ENCODE measurements around the gene SNX1. TPM values are rescaled to one million over a fixed set of nuclear protein-coding genes. Genes with fewer than 3 reads are reported as not detected.
A peak's percentile ranks its signal among the peaks of the same experiment; 100 is the strongest.

The SNX1 gene
- total and polyA plus RNA-seq, 2 of the 13 experiments (the other 11 are each of a cell fraction or from before 2014, with no cell fraction given) = 29.3 to 60.1 TPM

DNA sequence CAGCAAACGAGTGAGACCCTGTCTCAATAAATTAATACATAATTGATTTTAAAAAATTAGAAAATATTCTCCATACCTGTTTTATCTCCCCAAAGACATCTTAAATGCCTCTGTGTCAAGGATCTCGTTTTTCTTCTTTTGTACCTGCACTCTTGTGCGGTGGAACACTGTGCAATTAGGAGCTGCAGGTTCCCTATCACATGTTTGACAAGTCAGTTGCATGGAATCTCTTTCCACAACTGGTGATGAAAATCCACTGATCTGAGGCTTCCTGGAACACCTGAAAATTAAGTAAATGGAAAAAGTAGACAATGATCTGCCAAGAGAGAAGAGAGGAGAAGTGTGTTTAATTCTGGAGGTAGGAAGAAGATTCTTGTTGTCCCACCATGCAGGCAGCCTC, 52.8 kb downstream of the SNX1 start:
- intact Hi-C loops (cut with micrococcal nuclease; ENCODE audit: unreplicated experiment) = no loop called here

DNA sequence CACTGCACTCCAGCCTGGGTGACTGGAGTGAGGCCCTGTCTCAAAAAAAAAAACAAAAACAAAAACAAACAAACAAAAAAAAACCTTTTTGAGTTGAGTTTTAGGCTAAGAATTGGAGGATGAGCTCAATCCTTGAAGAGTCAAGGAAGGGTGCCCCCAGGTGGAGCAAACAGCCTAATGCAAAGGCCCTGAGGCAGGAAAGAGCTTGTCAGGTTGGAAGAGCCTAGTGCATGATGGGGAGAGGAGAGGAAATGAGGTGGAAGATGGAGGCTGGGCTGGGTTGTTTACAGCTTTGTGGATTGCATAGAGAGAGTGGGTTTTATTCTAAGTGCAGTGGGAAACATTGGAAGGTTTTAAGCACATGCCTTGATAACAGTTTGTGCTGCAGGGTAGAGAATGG, 53.6 kb downstream of the SNX1 start:
- H3K9me3 ChIP-seq (ENCODE audit: low read length) = no peaks in the 10 kb centered on the region
- no peak overlapping the region for H3K9ac ChIP-seq (ENCODE audit: insufficient read depth, low read depth, low read length)
- ATAC-seq (no peak), FAIRE-seq (no peak), DNase-seq (ENCODE audit: low spot score) (no peak)
- H3K4me3 ChIP-seq (replicated peaks in 1 of 3; ENCODE audit: insufficient read depth in 1 of 3, low read depth in 2 of 3, low read length in 3 of 3) = no peak overlapping the region
- no peaks in the 10 kb centered on the region for H3K27me3 ChIP-seq (ENCODE audit: control insufficient read depth in 1 of 2, insufficient read depth in 2 of 2, low read length in 2 of 2)
- CTCF ChIA-PET (ENCODE audit: low intra/inter-chr PET ratio, low total read pairs) = no interaction called here
- no peaks in the 10 kb centered on the region for H3K79me2 ChIP-seq (ENCODE audit: insufficient read depth, low read length)
- intact Hi-C loops (cut with micrococcal nuclease; ENCODE audit: unreplicated experiment) = no loop called here
- H3K4me2 ChIP-seq (ENCODE audit: low read depth, low read length) = no peak overlapping the region
- H4K20me1 ChIP-seq (ENCODE audit: insufficient read depth, low read length) = peaks cover 6% of the 10 kb centered on the region
- H2AFZ ChIP-seq (ENCODE audit: low read length) = no peak overlapping the region
- H3K36me3 ChIP-seq (replicated peaks in 1 of 2; ENCODE audit: control insufficient read depth in 1 of 2, insufficient read depth in 2 of 2, low read length in 2 of 2) = peaks cover 0 to 3% of the 10 kb centered on the region in 2 experiments; a peak in 2 of 5 replicates
- no TSS peak for BruUV-seq (replicated peaks)
- H3K4me1 ChIP-seq (ENCODE audit: insufficient read depth, low read length) = peaks cover 72% of the 10 kb centered on the region
- in situ Hi-C loops (cut with HindIII; ENCODE audit: extremely low pct_ligation_motif_present, low pct_unique_long_range_greater_than_20kb) = no loop called here
- no peak overlapping the region for H3K27ac ChIP-seq (ENCODE audit: extremely low read length, insufficient read depth, low read length)
- POLR2A ChIA-PET = interaction anchor here (1.1 to 3.7 kb wide), 4 partner anchors 14 to 77 kb away, joined by 3 to 17 read pairs (median 8); partner anchors contain the start of genes CIAO2A and PPIB
- TF ChIP-seq, protein P1, sequence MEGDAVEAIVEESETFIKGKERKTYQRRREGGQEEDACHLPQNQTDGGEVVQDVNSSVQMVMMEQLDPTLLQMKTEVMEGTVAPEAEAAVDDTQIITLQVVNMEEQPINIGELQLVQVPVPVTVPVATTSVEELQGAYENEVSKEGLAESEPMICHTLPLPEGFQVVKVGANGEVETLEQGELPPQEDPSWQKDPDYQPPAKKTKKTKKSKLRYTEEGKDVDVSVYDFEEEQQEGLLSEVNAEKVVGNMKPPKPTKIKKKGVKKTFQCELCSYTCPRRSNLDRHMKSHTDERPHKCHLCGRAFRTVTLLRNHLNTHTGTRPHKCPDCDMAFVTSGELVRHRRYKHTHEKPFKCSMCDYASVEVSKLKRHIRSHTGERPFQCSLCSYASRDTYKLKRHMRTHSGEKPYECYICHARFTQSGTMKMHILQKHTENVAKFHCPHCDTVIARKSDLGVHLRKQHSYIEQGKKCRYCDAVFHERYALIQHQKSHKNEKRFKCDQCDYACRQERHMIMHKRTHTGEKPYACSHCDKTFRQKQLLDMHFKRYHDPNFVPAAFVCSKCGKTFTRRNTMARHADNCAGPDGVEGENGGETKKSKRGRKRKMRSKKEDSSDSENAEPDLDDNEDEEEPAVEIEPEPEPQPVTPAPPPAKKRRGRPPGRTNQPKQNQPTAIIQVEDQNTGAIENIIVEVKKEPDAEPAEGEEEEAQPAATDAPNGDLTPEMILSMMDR (CRISPR knock-in tag; IDR thresholded peaks at IDR 0.05) = peak; percentile 44
- no peak for TF ChIP-seq ZNF431 (CRISPR knock-in tag; IDR thresholded peaks at IDR 0.05; ENCODE audit: borderline replicate concordance, low read depth)
- no peak for TF ChIP-seq SOX6 (IDR thresholded peaks at IDR 0.05)
- TF ChIP-seq SOX6 (CRISPR knock-in tag; IDR thresholded peaks at IDR 0.05) = no peak
- TF ChIP-seq, protein P2, sequence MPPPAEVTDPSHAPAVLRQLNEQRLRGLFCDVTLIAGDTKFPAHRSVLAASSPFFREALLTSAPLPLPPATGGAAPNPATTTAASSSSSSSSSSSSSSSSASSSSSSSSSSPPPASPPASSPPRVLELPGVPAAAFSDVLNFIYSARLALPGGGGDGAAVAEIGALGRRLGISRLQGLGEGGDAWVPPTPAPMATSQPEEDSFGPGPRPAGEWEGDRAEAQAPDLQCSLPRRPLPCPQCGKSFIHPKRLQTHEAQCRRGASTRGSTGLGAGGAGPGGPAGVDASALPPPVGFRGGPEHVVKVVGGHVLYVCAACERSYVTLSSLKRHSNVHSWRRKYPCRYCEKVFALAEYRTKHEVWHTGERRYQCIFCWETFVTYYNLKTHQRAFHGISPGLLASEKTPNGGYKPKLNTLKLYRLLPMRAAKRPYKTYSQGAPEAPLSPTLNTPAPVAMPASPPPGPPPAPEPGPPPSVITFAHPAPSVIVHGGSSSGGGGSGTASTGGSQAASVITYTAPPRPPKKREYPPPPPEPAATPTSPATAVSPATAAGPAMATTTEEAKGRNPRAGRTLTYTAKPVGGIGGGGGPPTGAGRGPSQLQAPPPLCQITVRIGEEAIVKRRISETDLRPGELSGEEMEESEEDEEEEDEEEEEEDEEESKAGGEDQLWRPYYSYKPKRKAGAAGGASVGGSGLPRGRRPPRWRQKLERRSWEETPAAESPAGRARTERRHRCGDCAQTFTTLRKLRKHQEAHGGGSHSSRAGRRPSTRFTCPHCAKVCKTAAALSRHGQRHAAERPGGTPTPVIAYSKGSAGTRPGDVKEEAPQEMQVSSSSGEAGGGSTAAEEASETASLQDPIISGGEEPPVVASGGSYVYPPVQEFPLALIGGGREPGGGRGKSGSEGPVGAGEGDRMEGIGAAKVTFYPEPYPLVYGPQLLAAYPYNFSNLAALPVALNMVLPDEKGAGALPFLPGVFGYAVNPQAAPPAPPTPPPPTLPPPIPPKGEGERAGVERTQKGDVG (CRISPR knock-in tag; IDR thresholded peaks at IDR 0.05; ENCODE audit: borderline replicate concordance) = no peak

More for the DNA sequence above, 52.8 kb downstream of the SNX1 start:
- ChIA-PET CTCF (ENCODE audit: low intra/inter-chr PET ratio, low total read pairs) (no interaction called here), POLR2A (interaction anchor here (2.0 to 3.7 kb wide), 2 partner anchors 15 to 55 kb away, joined by 11 to 17 read pairs; partner anchors contain the start of genes CIAO2A and PPIB)
- no peak for FAIRE-seq
- Histone ChIP-seq H3K4me3 (replicated peaks in 1 of 3; ENCODE audit: insufficient read depth in 1 of 3, low read depth in 2 of 3, low read length in 3 of 3) (no peak overlapping the region), H3K27me3 (ENCODE audit: control insufficient read depth in 1 of 2, insufficient read depth in 2 of 2, low read length in 2 of 2) (no peaks in the 10 kb centered on the region), H3K4me2 (ENCODE audit: low read depth, low read length) (no peak overlapping the region), H3K36me3 (replicated peaks in 1 of 2; ENCODE audit: control insufficient read depth in 1 of 2, insufficient read depth in 2 of 2, low read length in 2 of 2) (peaks cover 1 to 3% of the 10 kb centered on the region in 2 experiments; a peak in 1 of 5 replicates), H3K9ac (ENCODE audit: insufficient read depth, low read depth, low read length) (no peak overlapping the region), H3K4me1 (ENCODE audit: insufficient read depth, low read length) (peaks cover 68% of the 10 kb centered on the region), H3K9me3 (ENCODE audit: low read length) (no peaks in the 10 kb centered on the region), H2AFZ (ENCODE audit: low read length) (no peak overlapping the region), H4K20me1 (ENCODE audit: insufficient read depth, low read length) (no peaks in the 10 kb centered on the region), H3K79me2 (ENCODE audit: insufficient read depth, low read length) (no peaks in the 10 kb centered on the region), H3K27ac (ENCODE audit: extremely low read length, insufficient read depth, low read length) (no peak overlapping the region)
- 73% methylated on average over 3 of the region's 3 CpGs for WGBS (ENCODE audit: low lambda C conversion rate)
- ATAC-seq = no peak
- BruUV-seq (replicated peaks) = no TSS peak
- no peak for DNase-seq (ENCODE audit: low spot score)
- in situ Hi-C loops (cut with HindIII; ENCODE audit: extremely low pct_ligation_motif_present, low pct_unique_long_range_greater_than_20kb) = no loop called here
- TF ChIP-seq, protein P3, sequence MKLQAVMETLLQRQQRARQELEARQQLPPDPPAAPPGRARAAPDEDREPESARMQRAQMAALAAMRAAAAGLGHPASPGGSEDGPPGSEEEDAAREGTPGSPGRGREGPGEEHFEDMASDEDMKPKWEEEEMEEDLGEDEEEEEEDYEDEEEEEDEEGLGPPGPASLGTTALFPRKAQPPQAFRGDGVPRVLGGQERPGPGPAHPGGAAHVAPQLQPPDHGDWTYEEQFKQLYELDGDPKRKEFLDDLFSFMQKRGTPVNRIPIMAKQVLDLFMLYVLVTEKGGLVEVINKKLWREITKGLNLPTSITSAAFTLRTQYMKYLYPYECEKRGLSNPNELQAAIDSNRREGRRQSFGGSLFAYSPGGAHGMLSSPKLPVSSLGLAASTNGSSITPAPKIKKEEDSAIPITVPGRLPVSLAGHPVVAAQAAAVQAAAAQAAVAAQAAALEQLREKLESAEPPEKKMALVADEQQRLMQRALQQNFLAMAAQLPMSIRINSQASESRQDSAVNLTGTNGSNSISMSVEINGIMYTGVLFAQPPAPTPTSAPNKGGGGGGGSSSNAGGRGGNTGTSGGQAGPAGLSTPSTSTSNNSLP (IDR thresholded peaks at IDR 0.05; ENCODE audit: low read depth, low read length) = no peak
- TF ChIP-seq ZNF816 (CRISPR knock-in tag; IDR thresholded peaks at IDR 0.05; ENCODE audit: borderline replicate concordance) (no peak), ZNF749 (CRISPR knock-in tag; IDR thresholded peaks at IDR 0.05; ENCODE audit: borderline replicate concordance) (no peak), HNRNPK (IDR thresholded peaks at IDR 0.05; ENCODE audit: low read depth, low read length, poor library complexity, severe bottlenecking) (no peak), ZNF430 (CRISPR knock-in tag; IDR thresholded peaks at IDR 0.05) (no peak), NCOA5 (CRISPR knock-in tag; IDR thresholded peaks at IDR 0.05) (no peak), GLI4 (CRISPR knock-in tag; IDR thresholded peaks at IDR 0.05; ENCODE audit: borderline replicate concordance) (no peak), ZNF547 (CRISPR knock-in tag; IDR thresholded peaks at IDR 0.05) (no peak)

Data from HepG2 (cell line).